Ovary (tissue), 3 donors: ENCODE measurements around the gene LYRM9.

Source experiments
- EP300 ChIP-seq: sonication (generic); formaldehyde crosslinking; IDR thresholded peaks from one replicate; pipeline ENCODE4 v1.6.1; 2017; ENCODE audit warnings: antibody characterized with exemption
- POLR2A ChIP-seq: fragments of 450-650 bp; IDR thresholded peaks from one replicate; pipeline ENCODE4 v1.6.1; 2017; ENCODE audit warnings: antibody characterized with exemption, mild to moderate bottlenecking, moderate library complexity
- TF ChIP-seq, protein P1 (sequence below), 3 donors: fragments of 450-650 bp in 2 of 3; fragments of 200-600 bp in 1 of 3; IDR thresholded peaks; one replicate each; pipeline versions ENCODE4 v1.5.1 to v1.8.0; 2016 to 2022; ENCODE audit warnings: antibody characterized with exemption in 3 of 3, mild to moderate bottlenecking in 1 of 3
- donor health status: DM: no; HTN: no; CAD: no.

DNA sequence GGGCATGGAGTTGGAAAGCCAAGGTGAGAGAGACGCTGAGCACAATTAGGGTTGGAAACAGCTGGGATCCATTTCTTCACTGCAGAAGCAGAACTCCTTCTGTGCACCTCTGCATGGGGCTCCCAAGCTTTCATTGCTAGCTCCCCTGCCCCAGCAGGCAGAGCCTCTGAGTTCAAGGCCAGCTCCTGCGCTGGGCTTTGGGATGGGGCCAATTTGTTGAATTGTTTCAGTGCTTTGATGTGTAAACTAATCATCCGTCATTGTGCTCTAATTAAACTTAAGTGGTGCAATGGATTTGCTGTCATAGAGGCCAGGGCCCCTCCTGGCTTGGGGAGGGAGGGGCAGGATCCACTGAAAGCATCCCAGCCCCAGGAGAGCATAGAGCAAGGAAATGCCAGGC, 13.5 kb upstream of the LYRM9 start:
- TF ChIP-seq POLR2A (no peak), EP300 (no peak)
- TF ChIP-seq, protein P1, sequence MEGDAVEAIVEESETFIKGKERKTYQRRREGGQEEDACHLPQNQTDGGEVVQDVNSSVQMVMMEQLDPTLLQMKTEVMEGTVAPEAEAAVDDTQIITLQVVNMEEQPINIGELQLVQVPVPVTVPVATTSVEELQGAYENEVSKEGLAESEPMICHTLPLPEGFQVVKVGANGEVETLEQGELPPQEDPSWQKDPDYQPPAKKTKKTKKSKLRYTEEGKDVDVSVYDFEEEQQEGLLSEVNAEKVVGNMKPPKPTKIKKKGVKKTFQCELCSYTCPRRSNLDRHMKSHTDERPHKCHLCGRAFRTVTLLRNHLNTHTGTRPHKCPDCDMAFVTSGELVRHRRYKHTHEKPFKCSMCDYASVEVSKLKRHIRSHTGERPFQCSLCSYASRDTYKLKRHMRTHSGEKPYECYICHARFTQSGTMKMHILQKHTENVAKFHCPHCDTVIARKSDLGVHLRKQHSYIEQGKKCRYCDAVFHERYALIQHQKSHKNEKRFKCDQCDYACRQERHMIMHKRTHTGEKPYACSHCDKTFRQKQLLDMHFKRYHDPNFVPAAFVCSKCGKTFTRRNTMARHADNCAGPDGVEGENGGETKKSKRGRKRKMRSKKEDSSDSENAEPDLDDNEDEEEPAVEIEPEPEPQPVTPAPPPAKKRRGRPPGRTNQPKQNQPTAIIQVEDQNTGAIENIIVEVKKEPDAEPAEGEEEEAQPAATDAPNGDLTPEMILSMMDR (IDR thresholded peaks at IDR 0.05), result no peak
